Activated CD4-positive, CD25-positive, alpha-beta regulatory T cell treated with anti-CD3 and anti-CD28 coated beads, Interleukin-2, amount 50 U/mL, for 24 hours (primary cell): ENCODE measurements around the gene SLC26A3.
"Not testable (repeated sequence)": the region's sequence is repeated elsewhere in the genome, so short reads cannot be mapped to it uniquely, and the experiment has no call there.

Source experiments
- ATAC-seq, 2 donors: fragments of 150-1000 bp; cut with Tn5 transposase; one replicate each; pipeline ENCODE4 v1.10.0; 2021; ENCODE audit warnings: mild to moderate bottlenecking in 1 of 2, moderate library complexity in 1 of 2

The SLC26A3 gene

DNA sequence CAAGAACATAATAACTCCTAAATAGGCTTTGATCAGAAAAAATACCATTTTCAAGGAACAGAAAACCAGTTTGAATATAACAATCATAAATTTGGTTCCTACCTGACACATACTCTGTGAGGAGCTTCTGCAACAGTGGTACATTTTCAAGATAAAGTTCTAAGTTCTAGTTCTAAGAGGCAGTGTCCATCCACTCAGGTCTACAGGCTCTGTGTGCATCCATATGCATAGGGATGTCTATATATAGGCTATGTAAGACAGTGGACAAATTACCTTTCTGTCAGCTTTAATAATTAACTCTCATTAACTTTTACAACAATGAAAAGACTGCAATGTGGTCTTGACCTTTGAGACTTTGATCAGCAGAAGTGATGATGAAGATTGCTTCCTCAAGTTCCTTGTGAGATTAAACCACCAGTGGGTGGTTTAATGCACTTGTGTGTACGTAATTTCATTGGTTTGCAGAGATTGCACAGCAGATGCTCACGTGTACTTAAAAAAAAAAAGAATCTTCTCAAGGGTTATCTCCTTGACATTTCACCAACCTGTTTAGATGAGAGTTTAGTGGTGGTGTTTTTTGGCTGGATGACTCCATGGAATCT, at the start of gene SLC26A3:
Gene SLC26A3, minus strand, starts transcription at position 215 of the 602 bp plus-strand sequence. CDS start 8,714 bp downstream, outside the sequence.
- ATAC-seq, result no peak

DNA sequence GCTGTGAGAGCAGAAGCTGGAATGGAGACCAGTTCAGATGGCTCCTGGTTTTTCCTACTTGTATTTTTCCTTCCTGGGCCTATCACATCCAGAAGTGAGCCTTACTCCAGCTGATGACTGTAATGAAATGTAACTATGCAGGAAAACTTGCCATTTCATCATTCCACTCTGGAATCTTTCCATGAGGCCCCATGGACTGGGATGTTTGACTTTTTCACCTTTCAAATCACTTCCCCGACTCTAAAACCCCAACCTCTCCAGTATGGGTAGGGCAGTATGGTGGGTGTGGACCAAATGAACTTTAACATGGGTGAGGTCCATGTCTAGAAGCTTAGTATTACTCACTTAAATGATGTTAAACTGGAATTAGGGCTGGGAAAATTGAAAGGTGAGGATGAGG, 47.6 kb upstream of the SLC26A3 start:
- ATAC-seq, result no peak

DNA sequence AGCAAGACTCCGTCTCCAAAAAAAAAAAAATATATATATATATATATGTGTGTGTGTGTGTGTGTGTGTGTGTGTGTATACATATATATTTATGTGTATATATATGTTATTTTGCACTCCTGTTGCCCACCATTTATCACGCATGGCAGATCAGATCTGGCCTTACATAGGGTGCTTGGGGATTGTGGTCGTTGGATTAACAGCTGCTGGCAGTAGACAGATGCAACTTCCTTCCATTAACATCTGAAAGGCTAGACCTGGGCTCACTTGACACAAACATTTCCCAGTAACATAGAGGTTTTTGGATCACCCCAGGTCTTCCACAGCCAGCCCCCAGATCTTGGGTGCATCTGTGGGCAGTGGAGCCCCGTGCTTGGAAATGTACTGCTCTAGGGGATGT, 47.2 kb upstream of the SLC26A3 start:
- no peak for ATAC-seq

DNA sequence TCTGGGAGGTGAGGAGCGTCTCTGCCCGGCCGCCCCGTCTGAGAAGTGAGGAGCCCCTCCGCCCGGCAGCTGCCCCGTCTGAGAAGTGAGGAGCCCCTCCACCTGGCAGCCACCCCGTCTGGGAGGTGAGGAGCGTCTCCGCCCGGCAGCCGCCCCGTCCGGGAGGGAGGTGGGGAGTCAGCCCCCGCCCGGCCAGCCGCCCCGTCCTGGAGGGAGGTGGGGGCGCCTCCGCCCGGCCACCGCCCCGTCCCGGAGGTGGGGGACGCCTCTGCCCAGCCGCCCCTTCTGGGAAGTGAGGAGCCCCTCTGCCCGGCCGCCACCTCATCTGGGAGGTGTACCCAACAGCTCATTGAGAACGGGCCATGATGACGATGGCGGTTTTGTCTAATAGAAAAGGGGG, 45.2 kb upstream of the SLC26A3 start:
- not testable (repeated sequence) for ATAC-seq

DNA sequence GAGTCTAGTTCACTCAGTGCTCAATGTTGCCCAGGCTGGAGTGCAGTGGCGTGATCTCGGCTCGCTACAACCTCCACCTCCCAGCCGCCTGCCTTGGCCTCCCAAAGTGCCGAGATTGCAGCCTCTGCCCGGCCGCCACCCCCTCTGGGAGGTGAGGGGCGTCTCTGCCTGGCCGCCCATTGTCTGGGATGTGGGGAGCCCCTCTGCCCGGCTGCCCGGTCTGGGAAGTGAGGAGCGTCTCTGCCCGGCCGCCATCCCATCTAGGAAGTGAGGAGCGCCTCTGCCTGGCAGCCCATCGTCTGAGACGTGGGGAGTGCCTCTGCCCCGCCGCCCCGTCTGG, 44.8 kb upstream of the SLC26A3 start:
- not testable (repeated sequence) for ATAC-seq

DNA sequence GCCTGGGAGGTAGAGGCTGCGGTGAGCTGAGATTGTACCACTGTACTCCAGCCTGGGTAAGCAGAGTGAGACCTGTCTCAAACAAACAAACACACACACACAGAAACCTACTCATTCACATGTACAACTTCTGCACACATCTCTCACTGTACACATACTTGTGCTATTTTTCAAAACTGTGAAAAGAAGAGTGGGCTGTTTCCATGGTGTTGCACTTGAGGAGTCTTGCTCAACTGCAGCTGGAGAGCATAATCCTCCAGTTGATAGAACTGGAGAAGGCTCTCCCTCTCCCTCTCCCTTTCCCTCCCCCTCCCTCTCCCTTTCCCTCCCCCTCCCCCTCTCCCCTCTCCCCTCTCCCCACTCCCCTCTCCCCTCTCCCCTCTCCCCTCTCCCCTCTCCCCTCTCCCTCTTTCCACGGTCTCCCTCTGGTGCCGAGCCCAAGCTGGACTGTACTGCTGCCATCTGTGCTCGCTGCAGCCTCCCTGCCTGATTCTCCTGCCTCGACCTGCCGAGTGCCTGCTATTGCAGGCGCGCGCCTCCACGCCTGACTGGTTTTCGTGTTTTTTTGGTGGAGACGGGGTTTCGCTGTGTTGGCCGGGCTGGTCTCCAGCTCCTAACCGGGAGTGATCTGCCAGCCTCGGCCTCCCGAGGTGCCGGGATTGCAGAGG, 44.3 kb upstream of the SLC26A3 start:
- no peak for ATAC-seq

DNA sequence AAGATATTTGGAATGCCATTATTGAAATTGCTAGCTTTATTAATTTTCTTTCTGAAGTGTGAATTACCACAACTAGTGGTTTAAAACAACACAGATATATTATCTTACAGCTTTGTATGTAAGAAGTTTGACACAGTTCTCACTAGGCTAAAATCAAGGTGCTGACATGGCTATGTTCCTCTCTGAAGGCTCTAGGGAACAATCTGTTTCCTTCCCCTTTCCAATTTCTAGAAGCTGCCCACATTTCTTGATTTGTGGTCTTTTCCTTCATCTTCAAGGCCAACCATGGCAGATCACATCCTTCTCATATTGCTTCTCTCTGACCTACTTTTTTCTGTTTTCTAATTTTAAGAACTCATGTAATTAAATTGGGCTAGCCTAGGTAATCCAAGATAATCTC, 43.3 kb upstream of the SLC26A3 start:
- no peak for ATAC-seq

DNA sequence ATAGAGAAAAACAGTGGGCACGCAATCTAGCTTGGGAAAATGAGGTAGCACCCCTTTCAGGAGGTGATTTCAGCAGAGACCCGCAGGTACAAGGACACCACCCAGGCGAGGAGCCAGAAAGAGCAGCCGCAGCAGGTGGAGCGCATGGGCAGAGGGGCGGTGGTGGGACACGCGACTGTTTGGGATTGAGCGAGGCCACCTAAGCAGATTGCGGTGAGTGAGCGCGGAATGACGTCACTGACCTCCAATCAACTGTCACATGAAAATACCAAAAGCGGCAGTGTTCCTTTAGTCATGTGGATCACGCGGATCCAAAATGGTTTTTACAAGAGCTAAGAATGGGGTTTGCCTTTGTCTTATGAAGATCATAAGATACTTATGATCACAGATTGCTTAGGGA, 40.2 kb upstream of the SLC26A3 start:
- no peak for ATAC-seq

DNA sequence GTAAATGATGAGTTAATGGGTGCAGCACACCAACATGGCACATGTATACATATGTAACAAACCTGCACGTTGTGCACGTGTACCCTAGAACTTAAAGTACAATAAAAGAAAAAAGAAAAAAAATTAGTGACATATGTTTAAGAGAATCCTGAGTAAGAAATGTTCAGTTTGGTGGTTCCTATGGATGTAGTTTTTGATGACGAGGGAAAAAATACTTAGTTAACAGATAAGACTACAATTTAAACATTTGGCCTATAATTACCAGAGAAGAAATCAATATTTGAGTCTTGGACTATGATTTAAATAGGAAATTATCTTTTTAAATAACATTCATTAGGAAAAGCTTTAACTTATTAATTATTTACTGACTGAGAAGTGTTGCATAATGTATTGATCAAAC, 39.2 kb upstream of the SLC26A3 start:
- no peak for ATAC-seq

DNA sequence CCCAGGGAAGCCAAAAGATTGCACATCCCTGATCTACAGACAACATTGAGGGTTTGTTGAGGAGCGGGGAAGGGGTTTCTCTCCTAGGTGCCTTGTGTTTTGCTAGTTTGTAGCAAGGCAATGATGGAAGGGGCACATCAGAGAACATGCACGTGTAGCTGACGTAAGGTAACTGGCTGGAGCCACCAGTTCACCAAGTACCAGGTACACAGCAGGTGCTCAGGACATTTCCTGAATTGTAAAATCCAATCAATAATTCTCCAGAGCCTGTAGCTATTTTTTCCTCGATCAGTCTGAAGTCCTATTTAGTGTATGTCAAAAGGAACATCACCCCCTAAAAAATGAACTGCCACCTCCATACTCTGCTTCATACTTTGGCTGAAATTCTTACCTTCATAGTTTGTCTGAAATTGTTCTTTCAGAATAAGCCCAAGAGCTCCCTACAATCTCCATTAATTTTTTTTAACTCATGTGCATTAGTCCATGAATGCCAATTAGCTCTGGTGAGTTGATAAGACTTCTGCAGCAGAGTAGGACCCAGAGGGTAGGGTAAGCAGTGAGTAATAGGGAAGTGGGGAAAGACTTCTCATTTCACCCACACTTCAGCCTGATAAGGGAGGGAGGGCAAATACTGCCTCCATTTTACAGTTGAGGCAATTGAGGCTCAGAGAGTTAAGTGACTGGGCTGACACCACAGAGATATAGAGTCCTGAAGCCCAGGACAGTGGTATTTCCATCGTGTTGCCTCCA, 36.0 kb upstream of the SLC26A3 start:
- ATAC-seq, result no peak

DNA sequence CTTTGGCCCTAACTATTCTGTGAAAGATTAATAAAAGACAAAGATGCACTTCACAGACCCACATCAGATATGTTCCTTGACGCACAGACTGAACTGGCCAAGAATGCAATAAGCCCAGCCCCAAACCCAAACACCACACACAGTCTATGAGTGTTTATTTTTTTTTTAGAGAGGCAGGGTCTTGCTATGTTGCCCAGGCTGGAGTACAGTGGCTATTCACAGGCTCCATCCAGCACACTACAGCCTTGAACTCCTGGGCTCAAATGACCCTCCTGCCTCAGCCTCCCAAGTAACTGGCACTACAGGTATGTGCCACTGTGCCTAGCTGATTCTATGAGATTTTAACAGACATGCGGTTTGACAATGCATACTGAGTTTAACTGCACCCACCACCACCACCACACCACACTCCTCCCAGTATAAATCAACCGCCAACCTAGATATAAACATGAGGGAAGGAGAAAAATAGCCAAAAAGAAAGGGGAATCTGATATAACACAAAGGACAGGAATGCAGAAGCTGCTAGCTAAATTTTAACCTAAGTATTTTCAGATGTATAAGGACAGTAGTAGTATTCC, 35.1 kb upstream of the SLC26A3 start:
- ATAC-seq, result no peak

DNA sequence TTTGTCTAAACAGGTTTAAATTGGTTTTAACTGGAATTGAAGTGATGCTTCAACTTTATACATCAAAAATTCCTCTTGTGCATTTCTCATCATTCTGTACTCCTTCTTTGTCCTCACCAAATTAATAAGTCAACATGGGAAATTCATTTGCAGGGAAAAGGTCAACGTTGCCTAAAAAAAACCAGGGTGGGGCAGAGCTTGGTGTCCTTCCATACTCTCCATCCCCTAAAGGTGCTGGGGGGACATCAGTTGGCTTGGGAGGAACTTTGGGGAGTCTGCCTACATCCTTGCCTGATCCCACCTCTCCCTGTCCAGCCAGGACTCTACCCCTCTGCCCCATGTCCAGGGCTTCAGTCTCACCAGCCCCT, 34.1 kb upstream of the SLC26A3 start:
- ATAC-seq, result no peak

DNA sequence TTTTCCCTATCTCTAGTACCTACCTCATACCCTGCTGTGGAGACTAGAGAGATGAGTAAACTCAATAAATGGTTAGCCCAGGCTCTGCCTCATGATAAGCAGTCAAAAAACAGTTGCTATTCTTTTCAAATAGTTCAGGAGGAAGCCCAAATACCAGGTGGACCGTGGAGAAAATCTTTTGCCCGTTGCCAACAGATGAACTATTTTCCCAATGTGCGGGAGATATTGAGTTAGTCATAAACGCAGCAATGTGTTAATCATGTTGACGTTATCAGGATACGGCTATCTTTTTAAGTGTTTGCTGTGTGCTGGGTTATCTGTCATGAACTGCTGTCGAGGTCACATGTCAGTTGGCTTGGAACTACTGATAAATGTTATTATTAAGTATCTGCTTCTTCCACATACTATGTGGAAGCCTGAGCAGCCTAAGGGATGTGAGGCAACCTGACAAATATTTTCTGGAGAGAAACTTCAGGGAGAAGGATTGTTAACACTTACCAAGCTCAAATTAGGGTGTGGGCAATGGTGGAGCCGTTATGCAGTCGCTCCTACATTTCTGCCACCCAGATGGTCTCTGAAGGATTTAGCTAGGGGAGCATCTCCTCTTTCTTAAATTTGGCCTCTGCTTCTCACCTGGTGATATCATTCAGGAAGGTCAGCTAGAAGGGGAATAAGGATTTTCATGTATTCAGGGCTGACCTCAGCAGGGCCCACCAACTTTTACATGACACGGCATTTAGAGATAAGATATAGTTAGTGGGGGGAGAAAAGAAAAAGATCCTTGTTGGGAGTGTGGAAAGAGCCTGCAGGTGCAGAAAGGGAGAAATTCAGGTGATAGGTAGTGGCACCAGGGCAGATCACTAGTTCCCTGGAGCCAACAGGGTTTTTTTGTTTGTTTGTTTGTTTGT, 33.5 kb upstream of the SLC26A3 start:
- ATAC-seq, result no peak

DNA sequence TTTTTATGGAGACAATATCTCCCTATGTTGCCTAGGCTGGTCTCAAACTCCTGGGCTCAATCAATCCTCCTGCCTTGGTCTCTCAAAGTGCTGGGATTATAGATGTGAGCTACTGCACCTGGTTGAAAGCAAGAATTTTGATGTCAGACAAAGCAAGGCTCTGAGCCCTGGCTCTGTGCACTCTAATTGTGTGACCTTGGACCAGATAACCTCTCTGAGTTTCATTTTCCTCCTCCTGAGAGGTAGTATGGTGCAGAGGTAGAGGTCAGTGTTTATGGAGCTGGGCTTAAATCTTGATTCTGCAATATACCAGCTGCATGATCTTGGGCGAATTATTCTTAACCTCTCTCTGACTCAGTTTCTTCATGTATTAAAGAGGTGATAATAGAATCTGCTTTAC, 31.4 kb upstream of the SLC26A3 start:
- ATAC-seq, result no peak

DNA sequence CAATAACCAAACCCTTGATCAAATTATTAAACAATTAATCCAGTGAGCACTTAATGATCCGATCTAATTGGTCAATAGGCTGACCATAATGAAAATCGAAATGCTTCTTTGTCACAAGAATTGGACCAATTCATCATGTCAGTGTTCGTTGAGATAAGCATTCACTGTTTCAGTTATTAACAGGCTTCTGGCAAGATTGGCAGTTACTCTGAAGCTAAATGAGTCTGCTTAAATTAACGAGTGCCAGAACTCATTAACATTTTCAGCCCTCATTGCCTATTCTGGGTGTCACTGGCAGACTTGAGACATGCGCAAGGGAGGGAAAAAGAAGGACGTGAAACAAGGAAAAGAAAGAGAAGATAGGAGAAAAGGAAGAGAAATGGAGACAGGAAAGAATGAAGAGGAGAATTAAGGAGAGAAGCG, 30.7 kb upstream of the SLC26A3 start:
- ATAC-seq, result no peak

DNA sequence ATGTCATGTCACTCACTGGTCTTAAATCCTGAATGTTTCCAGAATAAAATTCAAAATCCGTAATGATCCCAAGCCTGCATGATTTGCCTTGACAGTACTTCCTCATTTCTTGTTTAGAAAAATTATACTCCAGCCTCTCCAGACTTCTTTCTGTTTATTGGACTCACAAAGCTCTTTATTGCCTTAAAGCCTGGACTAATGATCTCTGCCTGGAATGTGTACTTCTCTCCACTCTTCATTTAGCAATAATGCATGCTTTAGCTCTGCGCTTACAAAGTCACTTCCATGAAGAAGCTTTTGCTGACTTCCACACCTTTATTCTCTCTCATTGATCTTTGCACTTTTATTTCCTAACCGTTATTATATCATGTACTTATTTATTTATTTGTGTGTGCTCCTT, 27.4 kb upstream of the SLC26A3 start:
- ATAC-seq, result no peak

DNA sequence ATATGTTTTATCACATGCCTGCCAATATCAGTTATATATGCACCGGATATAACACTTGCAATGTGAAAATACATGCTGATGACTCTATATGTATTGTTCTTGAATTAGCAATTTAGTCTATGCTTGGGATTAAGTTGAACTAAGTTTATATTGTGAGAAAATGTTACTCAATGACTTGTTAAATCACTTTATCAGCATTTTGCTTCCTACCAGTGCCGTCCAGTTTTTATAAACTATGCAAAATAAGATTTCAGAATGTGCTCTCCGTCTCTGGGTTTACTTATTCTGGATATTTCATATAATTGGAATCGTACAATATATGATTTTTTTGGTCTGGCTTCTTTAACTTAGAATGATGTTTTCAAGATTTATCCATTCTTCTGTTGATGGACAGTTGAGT, 25.5 kb upstream of the SLC26A3 start:
- ATAC-seq, result no peak

DNA sequence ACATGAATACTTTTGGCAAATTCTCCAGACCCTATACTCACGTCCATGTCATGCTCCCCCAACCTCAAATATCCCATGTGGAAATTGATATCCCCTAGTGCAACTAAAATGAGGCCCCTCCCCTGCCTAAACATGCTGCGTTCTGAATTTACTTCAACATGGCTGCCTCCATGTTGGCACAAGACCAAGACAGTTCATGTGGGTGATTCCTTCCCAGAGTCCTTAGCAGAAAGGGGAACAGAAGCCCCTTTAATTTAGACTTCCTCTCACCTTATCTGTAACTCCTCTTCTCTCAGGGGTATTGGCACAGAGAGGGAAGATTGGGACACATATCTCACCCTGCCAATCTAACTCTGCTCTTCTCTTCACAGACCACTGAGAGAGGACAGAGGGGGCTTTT, 24.5 kb upstream of the SLC26A3 start:
- no peak for ATAC-seq

DNA sequence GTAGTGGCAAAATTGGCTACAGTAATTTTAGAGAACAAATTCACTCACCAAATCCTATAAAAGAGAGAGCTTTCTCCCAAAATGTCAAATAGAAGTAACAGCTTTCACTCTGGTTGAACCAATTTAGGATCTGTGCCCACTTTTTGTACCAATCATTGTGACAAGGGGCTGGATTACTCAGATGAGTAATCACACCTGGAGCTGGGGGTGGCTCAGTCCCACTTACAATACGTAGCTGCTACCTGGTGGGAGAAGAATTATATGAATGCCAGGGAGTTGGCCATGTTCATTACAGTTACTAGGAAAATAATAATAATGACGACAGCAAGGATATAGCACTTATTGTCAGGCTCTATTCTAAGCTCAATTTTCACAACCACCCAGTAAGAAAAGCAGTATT, 23.4 kb upstream of the SLC26A3 start:
- ATAC-seq, result no peak

DNA sequence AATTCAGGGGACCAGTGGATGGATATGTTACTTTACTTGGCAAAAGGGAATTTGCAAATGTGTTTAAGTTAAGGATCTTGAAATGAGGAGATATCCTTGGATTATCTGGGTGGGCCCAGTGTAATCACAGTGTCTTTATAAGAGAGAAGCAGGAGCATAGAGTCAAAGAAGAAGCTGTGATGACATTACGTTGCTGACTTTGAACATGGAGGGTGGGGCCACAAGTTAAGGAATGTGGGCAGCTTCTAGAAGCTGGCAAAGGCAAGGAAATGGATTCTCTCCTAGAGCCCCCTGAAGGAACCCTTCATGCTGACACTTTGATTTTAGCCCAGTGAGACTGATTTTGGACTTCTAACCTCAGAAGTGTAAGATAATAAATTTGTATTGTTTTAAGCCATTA, 21.8 kb upstream of the SLC26A3 start:
- ATAC-seq, result no peak

DNA sequence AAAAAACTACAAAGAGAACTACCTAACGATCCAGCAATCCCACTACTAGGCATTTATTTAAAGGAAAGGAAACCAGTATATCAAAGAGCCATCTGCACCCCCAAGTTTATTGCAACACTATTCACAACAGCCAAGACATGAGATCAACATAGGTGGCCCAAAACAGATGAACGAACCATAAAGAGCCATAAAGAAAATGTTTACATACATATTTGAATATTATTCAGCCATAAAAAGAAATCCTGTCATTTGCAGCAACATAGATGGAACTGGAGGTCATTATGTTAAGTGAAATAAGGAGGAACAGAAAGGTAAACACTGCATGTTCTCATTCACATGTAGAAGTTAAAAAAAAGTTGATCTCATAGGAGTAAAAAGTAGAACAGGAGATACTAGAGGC, 15.6 kb upstream of the SLC26A3 start:
- no peak for ATAC-seq

DNA sequence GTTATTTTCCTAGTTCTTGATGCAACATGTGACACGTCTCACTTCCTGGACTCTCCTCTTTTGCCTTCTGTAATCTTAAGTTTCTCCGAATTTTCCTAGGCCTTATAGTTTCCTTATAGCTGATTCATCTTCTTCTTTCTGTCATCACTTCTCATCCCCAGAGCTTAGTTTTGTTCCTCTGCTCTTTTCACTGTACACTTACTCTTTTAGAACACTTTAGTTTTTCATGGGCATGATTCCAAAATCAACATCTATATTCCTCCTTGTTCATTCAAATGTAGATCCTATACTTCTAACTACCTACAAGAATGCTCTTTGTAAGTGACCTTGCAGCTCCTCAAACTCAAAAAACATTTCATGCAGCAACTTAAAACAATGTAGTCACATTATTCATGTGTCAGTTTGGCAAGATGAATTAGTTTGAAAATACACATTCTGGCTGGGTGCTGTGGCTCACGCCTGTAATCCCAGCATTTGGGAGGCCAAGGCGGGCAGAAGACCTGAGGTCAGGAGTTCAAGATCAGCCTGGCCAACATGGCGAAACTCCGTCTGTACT, 13.1 kb upstream of the SLC26A3 start:
- no peak for ATAC-seq
